Activated B cell treated with CpG ODN at 0.5 μM for 24 hours (primary cell): ENCODE measurements around the gene FCHO1. TPM values are rescaled to one million over a fixed set of nuclear protein-coding genes. Genes with fewer than 3 reads are reported as not detected.
"Not testable (repeated sequence)": the region's sequence is repeated elsewhere in the genome, so short reads cannot be mapped to it uniquely, and the experiment has no call there.

Experiments used
- ATAC-seq: fragments of 200-7000 bp; cut with Tn5 transposase; one replicate; pipeline ENCODE4 v1.10.0; 2021; ENCODE audit warnings: low read depth, mild to moderate bottlenecking, moderate library complexity
- CTCF ChIA-PET: fragments of 350-600 bp; sonication (Branson Sonifier 250); formaldehyde crosslinking; loops from one replicate; lab custom pipeline; 2021; ENCODE audit warnings: antibody characterized with exemption; lab: Charles Lee
- POLR2A ChIA-PET: fragments of 350-600 bp; sonication (Branson Sonifier 250); formaldehyde crosslinking; loops from one replicate; lab custom pipeline; 2021; ENCODE audit warnings: antibody characterized with exemption; lab: Charles Lee
- DNase-seq: peaks from one replicate; pipeline ENCODE4 v3.0.0; 2022
- H3K27ac Mint-ChIP-seq: one replicate; pipeline ENCODE4 v1.8.0; 2020; ENCODE audit warnings: mixed read lengths
- H3K27me3 Mint-ChIP-seq: one replicate; pipeline ENCODE4 v1.8.0; 2021; ENCODE audit warnings: mixed read lengths
- H3K36me3 Mint-ChIP-seq: one replicate; pipeline ENCODE4 v1.8.0; 2021; ENCODE audit warnings: low read depth, mixed read lengths
- H3K4me1 Mint-ChIP-seq: one replicate; pipeline ENCODE4 v1.8.0; 2021; ENCODE audit warnings: mixed read lengths
- H3K4me3 Mint-ChIP-seq: one replicate; pipeline ENCODE4 v1.8.0; 2020; ENCODE audit warnings: mild to moderate bottlenecking, mixed read lengths
- H3K9me3 Mint-ChIP-seq: one replicate; pipeline ENCODE4 v1.8.0; 2020; ENCODE audit warnings: mixed read lengths
- CTCF ChIP-seq: fragments of 200-600 bp; IDR thresholded peaks from one replicate; pipeline ENCODE4 v1.8.0; 2022; ENCODE audit warnings: antibody characterized with exemption, mild to moderate bottlenecking
- intact Hi-C: fragments of 100-400 bp; cut with micrococcal nuclease; formaldehyde crosslinking; loops from one replicate; pipeline ENCODE4 v1.15.1; 2024
- total RNA-seq: library from RNA; stranded (reverse); gene quantifications from 2 replicates; pipeline ENCODE4 v1.2.3, GENCODE V29; 2022

The FCHO1 gene
- total RNA-seq, 1 donor from 2014 or later = 103 TPM

GRCh38 chr19:17795495-17795856 lies 44.2 kb downstream of the FCHO1 start:
- Mint-ChIP-seq H3K4me1 (peaks cover 34% of the 10 kb centered on the region), H3K36me3 (no peaks in the 10 kb centered on the region), H3K4me3 (no peak overlapping the region), H3K27ac (no peak overlapping the region), H3K27me3 (peaks cover 15% of the 10 kb centered on the region), H3K9me3 (no peaks in the 10 kb centered on the region)
- ChIA-PET CTCF (interaction anchor here (1.6 kb wide), 1 partner anchor 59 kb away, joined by 6 read pairs; no protein-coding TSS in a partner anchor), POLR2A (interaction anchor here (0.6 to 0.9 kb wide), 3 partner anchors 52 to 345 kb away, joined by 4 to 5 read pairs (median 5); partner anchors contain the start of gene JAK3)
- intact Hi-C loops = no loop called here
- TF ChIP-seq CTCF = no peak
- no peak for DNase-seq
- ATAC-seq = no peak

GRCh38 chr19:17796013-17796837 lies 44.9 kb downstream of the FCHO1 start:
- peaks cover 30% of the 10 kb centered on the region for H3K4me1 Mint-ChIP-seq
- TF ChIP-seq CTCF = no peak
- no peaks in the 10 kb centered on the region for H3K9me3 Mint-ChIP-seq
- no peak overlapping the region for H3K27ac Mint-ChIP-seq
- ATAC-seq (no peak), DNase-seq (no peak)
- H3K36me3 Mint-ChIP-seq = no peaks in the 10 kb centered on the region
- intact Hi-C loops = no loop called here
- POLR2A ChIA-PET = interaction anchor here (0.6 kb wide), 3 partner anchors 44 to 345 kb away, joined by 4 to 5 read pairs (median 5); no protein-coding TSS in a partner anchor
- CTCF ChIA-PET = no interaction called here
- no peak overlapping the region for H3K4me3 Mint-ChIP-seq
- peaks cover 15% of the 10 kb centered on the region for H3K27me3 Mint-ChIP-seq

- Mint-ChIP-seq H3K27ac (no peak overlapping the region), H3K4me1 (peaks cover 23% of the 10 kb centered on the region), H3K27me3 (peaks cover 15% of the 10 kb centered on the region), H3K36me3 (no peaks in the 10 kb centered on the region), H3K4me3 (no peak overlapping the region), H3K9me3 (no peaks in the 10 kb centered on the region)
- ATAC-seq = no peak
- intact Hi-C loops = no loop called here
- no peak for DNase-seq
- TF ChIP-seq CTCF = no peak
- ChIA-PET POLR2A (interaction anchor here (0.6 kb wide), 1 partner anchor 43 kb away, joined by 4 read pairs; no protein-coding TSS in a partner anchor), CTCF (no interaction called here)
These were observed 45.7 kb downstream of the FCHO1 start for GRCh38 chr19:17796838-17797423.

- CTCF ChIA-PET = no interaction called here
These were observed 46.3 kb downstream of the FCHO1 start for GRCh38 chr19:17797424-17798201.

GRCh38 chr19:17798599-17798998 lies 47.3 kb downstream of the FCHO1 start:
- H3K4me3 Mint-ChIP-seq, intact Hi-C loops, DNase-seq, H3K27ac Mint-ChIP-seq, ATAC-seq, H3K9me3 Mint-ChIP-seq, H3K36me3 Mint-ChIP-seq: not testable (repeated sequence)
- ChIA-PET POLR2A (interaction anchor here (0.6 kb wide), 2 partner anchors 14 to 347 kb away, joined by 3 read pairs; no protein-coding TSS in a partner anchor), CTCF (interaction anchor here (0.6 kb wide), 1 partner anchor 99 kb away, joined by 3 read pairs; no protein-coding TSS in a partner anchor)
- H3K4me1 Mint-ChIP-seq = peaks cover 30% of the 10 kb centered on the region
- peaks cover 15% of the 10 kb centered on the region for H3K27me3 Mint-ChIP-seq

More at GRCh38 chr19:17797424-17798201, 46.3 kb downstream of the FCHO1 start:
- DNase-seq (no peak), ATAC-seq (no peak)
- H3K27ac Mint-ChIP-seq = no peak overlapping the region
- peaks cover 25% of the 10 kb centered on the region for H3K4me1 Mint-ChIP-seq
- no peak overlapping the region for H3K4me3 Mint-ChIP-seq
- POLR2A ChIA-PET = no interaction called here
- peaks cover 15% of the 10 kb centered on the region for H3K27me3 Mint-ChIP-seq
- intact Hi-C loops = no loop called here
- H3K9me3 Mint-ChIP-seq = no peaks in the 10 kb centered on the region
- TF ChIP-seq CTCF = no peak
- no peaks in the 10 kb centered on the region for H3K36me3 Mint-ChIP-seq
